H1 (cell line): ENCODE measurements around the gene FNDC3A. TPM values are rescaled to one million over a fixed set of nuclear protein-coding genes. Genes with fewer than 3 reads are reported as not detected.
A peak's percentile ranks its signal among the peaks of the same experiment; 100 is the strongest.

Experiments used
- CTCF ChIA-PET: fragments of 300-600 bp; sonication (Branson Sonifier 250); formaldehyde crosslinking; loops from one replicate; lab custom pipeline; 2021; ENCODE audit not compliant: partially characterized antibody; lab: Charles Lee
- POLR2A ChIA-PET: fragments of 300-600 bp; sonication (Branson Sonifier 250); formaldehyde crosslinking; loops from one replicate; lab custom pipeline; 2021; ENCODE audit warnings: inconsistent platforms; ENCODE audit not compliant: partially characterized antibody; lab: Charles Lee
- DNase-seq, 2 experiments: peaks; one replicate each; pipeline versions ENCODE4 v3.0.0 to v3.0.0-alpha.2; 2010 to 2022; ENCODE audit warnings: low spot score in 2 of 2, low read depth in 1 of 2, mixed read lengths in 1 of 2
- FAIRE-seq: peaks from 2 replicates; lab custom pipeline; 2011; peaks lifted over from hg19 to GRCh38; lab: Jason Lieb, UNC
- H2AFZ ChIP-seq: 2 replicates; pipeline ENCODE4 v1.8.1; 2012; ENCODE audit warnings: low read length, inconsistent platforms
- H2AK5ac ChIP-seq: 2 replicates; pipeline ENCODE4 v1.6.1; 2013; ENCODE audit warnings: low read depth, low read length
- H2BK120ac ChIP-seq: replicated peaks from 2 replicates; pipeline ENCODE3; 2013; ENCODE audit warnings: low read depth, low read length, inconsistent platforms
- H2BK12ac ChIP-seq: 2 replicates; pipeline ENCODE4 v1.6.1; 2013; ENCODE audit warnings: low read depth, low read length
- H2BK15ac ChIP-seq: 2 replicates; pipeline ENCODE4 v1.6.1; 2013; ENCODE audit warnings: low read length
- H2BK20ac ChIP-seq: 2 replicates; pipeline ENCODE4 v1.6.1; 2013; ENCODE audit warnings: low read length
- H2BK5ac ChIP-seq: 2 replicates; pipeline ENCODE4 v1.6.1; 2013; ENCODE audit warnings: low read depth, low read length
- H3K14ac ChIP-seq: 2 replicates; pipeline ENCODE4 v1.6.1; 2013; ENCODE audit warnings: inconsistent platforms; ENCODE audit not compliant: insufficient read length
- H3K18ac ChIP-seq: 2 replicates; pipeline ENCODE4 v1.6.1; 2013; ENCODE audit warnings: low read length; ENCODE audit errors: extremely low read depth
- H3K23ac ChIP-seq: 2 replicates; pipeline ENCODE4 v1.6.1; 2013; ENCODE audit warnings: inconsistent platforms; ENCODE audit not compliant: insufficient read length
- H3K23me2 ChIP-seq: 2 replicates; pipeline ENCODE4 v1.6.1; 2013; ENCODE audit warnings: low read depth, low read length
- H3K27ac ChIP-seq: 2 replicates; pipeline ENCODE4 v1.6.1; 2011; ENCODE audit warnings: low read depth, low read length, inconsistent platforms
- H3K27me3 ChIP-seq, 4 experiments: replicated peaks in 1 of 4; 1 replicate in 1 of 4; 2 replicates in 3 of 4; pipeline versions ENCODE4 v1.6.1 to v1.8.1; 2011 to 2013; ENCODE audit warnings: low read length in 3 of 4, mild to moderate bottlenecking in 3 of 4, inconsistent platforms in 2 of 4, mixed read lengths in 2 of 4, moderate library complexity in 1 of 4; ENCODE audit not compliant: control insufficient read depth in 3 of 4, insufficient read depth in 3 of 4; ENCODE audit errors: extremely low read depth in 1 of 4
- H3K36me3 ChIP-seq, 4 experiments: 2 replicates each; pipeline versions ENCODE4 v1.6.1 to v1.8.1; 2011 to 2013; ENCODE audit warnings: mild to moderate bottlenecking in 4 of 4, low read length in 3 of 4, moderate library complexity in 2 of 4, control low read depth in 1 of 4, inconsistent platforms in 1 of 4; ENCODE audit not compliant: insufficient read depth in 4 of 4, control insufficient read depth in 2 of 4
- H3K4ac ChIP-seq: replicated peaks from 2 replicates; pipeline ENCODE3; 2013; ENCODE audit warnings: low read length, low read depth, mixed read lengths, inconsistent platforms; ENCODE audit not compliant: insufficient read length
- H3K4me1 ChIP-seq, 4 experiments: replicated peaks in 1 of 4; 1 replicate in 1 of 4; 2 replicates in 3 of 4; pipeline versions ENCODE4 v1.6.1 to v1.8.1; 2011 to 2013; ENCODE audit warnings: low read length in 3 of 4, inconsistent platforms in 2 of 4, mixed read lengths in 1 of 4; ENCODE audit not compliant: insufficient read depth in 4 of 4, control insufficient read depth in 3 of 4
- H3K4me2 ChIP-seq, 2 experiments: 2 replicates each; pipeline versions ENCODE4 v1.6.1 to v1.8.1; 2011 to 2013; ENCODE audit warnings: low read depth in 2 of 2, low read length in 2 of 2, control low read depth in 1 of 2, inconsistent platforms in 1 of 2, mild to moderate bottlenecking in 1 of 2; ENCODE audit not compliant: insufficient read depth in 1 of 2
- H3K4me3 ChIP-seq, 4 experiments: fragments of 200-600, 300-600 bp in 1 of 4; sonication (generic), shearing (Covaris generic), sonication (Bioruptor Twin) in 1 of 4; 2 replicates each; pipeline versions ENCODE4 v1.5.1 to v1.8.1; 2011 to 2016; ENCODE audit warnings: low read length in 4 of 4, low read depth in 3 of 4, control low read depth in 2 of 4, inconsistent platforms in 2 of 4, mild to moderate bottlenecking in 2 of 4, mixed read lengths in 1 of 4, moderate library complexity in 1 of 4; ENCODE audit not compliant: insufficient read depth in 2 of 4; ENCODE audit errors: extremely low read depth in 1 of 4
- H3K56ac ChIP-seq: replicated peaks from 2 replicates; pipeline ENCODE3; 2013; ENCODE audit warnings: low read depth, mild to moderate bottlenecking, mixed read lengths, low read length, inconsistent platforms; ENCODE audit not compliant: insufficient read length
- H3K79me1 ChIP-seq: 2 replicates; pipeline ENCODE4 v1.6.1; 2013; ENCODE audit warnings: low read depth, low read length, control low read depth
- H3K79me2 ChIP-seq, 2 experiments: 2 replicates each; pipeline versions ENCODE4 v1.6.1 to v1.8.1; 2012 to 2013; ENCODE audit warnings: low read length in 2 of 2, mild to moderate bottlenecking in 2 of 2, inconsistent platforms in 1 of 2; ENCODE audit not compliant: insufficient read depth in 2 of 2, control insufficient read depth in 1 of 2
- H3K9ac ChIP-seq, 4 experiments: replicated peaks in 1 of 4; 1 replicate in 1 of 4; 2 replicates in 3 of 4; pipeline versions ENCODE4 v1.6.1 to v1.8.1; 2011 to 2013; ENCODE audit warnings: low read depth in 3 of 4, low read length in 3 of 4, control low read depth in 2 of 4, mild to moderate bottlenecking in 2 of 4, moderate library complexity in 2 of 4, inconsistent platforms in 1 of 4; ENCODE audit errors: extremely low read depth in 1 of 4
- H3K9me3 ChIP-seq, 2 experiments: 2 replicates each; pipeline versions ENCODE4 v1.6.1 to v1.8.1; 2012 to 2013; ENCODE audit warnings: mild to moderate bottlenecking in 2 of 2, moderate library complexity in 2 of 2, control low read depth in 1 of 2, inconsistent platforms in 1 of 2, low read depth in 1 of 2, low read length in 1 of 2, mixed read lengths in 1 of 2; ENCODE audit not compliant: insufficient read depth in 2 of 2
- H4K20me1 ChIP-seq, 2 experiments: replicated peaks in 1 of 2; 2 replicates each; pipeline versions ENCODE3 to v1.8.1; 2011 to 2013; ENCODE audit warnings: inconsistent platforms in 2 of 2, low read length in 2 of 2, mild to moderate bottlenecking in 1 of 2; ENCODE audit not compliant: insufficient read depth in 2 of 2, control insufficient read depth in 1 of 2
- H4K5ac ChIP-seq: 2 replicates; pipeline ENCODE4 v1.6.1; 2013; ENCODE audit warnings: low read length, low read depth, mixed read lengths, inconsistent platforms; ENCODE audit not compliant: insufficient read length
- H4K8ac ChIP-seq: 2 replicates; pipeline ENCODE4 v1.8.0; 2013; ENCODE audit warnings: mild to moderate bottlenecking, moderate library complexity, low read length, inconsistent platforms; ENCODE audit not compliant: insufficient read depth; ENCODE audit errors: extremely low read depth
- H4K91ac ChIP-seq: replicated peaks from 2 replicates; pipeline ENCODE3; 2013; ENCODE audit warnings: low read length, mixed read lengths, inconsistent platforms; ENCODE audit not compliant: insufficient read length
- GTF2F1 ChIP-seq: IDR thresholded peaks from 2 replicates; pipeline ENCODE4 v1.6.1; 2012; ENCODE audit warnings: low read depth, low read length, improper control_type of control experiment, borderline replicate concordance
- NANOG ChIP-seq: IDR thresholded peaks from 2 replicates; pipeline ENCODE4 v1.6.1; 2011; ENCODE audit warnings: low read length, low read depth, mild to moderate bottlenecking, inconsistent platforms; ENCODE audit not compliant: insufficient read depth, poor library complexity, severe bottlenecking
- WGBS, 2 experiments: shearing (Covaris generic) in 1 of 2; methylation state at CpG; one replicate each; pipeline versions ENCODE4 v1.1.6 to v1.1.7; 2013 to 2015; ENCODE audit warnings: low lambda C conversion rate in 2 of 2, mixed read lengths in 2 of 2, inconsistent platforms in 1 of 2, low coverage in 1 of 2, missing lambda C conversion rate in 1 of 2; ENCODE audit not compliant: insufficient replicate concordance in 2 of 2, insufficient coverage in 1 of 2, insufficient read length in 1 of 2; ENCODE audit errors: extremely low coverage in 1 of 2, missing lambda C conversion rate in 1 of 2; 5-methylcytosine and 5-hydroxymethylcytosine counted together
- polyA plus RNA-seq, 7 experiments: library from polyadenylated mRNA; depleted of rRNA in 3 of 7; stranded (reverse) in 5 of 7; unstranded in 2 of 7; fragments of >200 nt in 5 of 7; fragments of 200-250 nt in 2 of 7; gene quantifications; 1 replicate in 5 of 7; 2 replicates in 1 of 7; 4 replicates in 1 of 7; pipeline versions ENCODE4 v1.2.1 to v1.2.3, GENCODE V29; 2011 to 2013; ENCODE audit warnings: missing spikeins in 2 of 7, mixed read lengths in 2 of 7
- total RNA-seq: library from RNA; stranded (reverse); fragmentation: NEBNext Ultra II Directional; extraction: Animal tissue kit (Norgen Biotek cat#: 25700); gene quantifications from 2 replicates; pipeline ENCODE4 v1.2.1, GENCODE V29; 2021

Gene FNDC3A
- total and polyA plus RNA-seq, 2 of the 8 experiments (the other 6 are each of a cell fraction or from before 2014, with no cell fraction given), result 14.6 to 26.0 TPM

DNA sequence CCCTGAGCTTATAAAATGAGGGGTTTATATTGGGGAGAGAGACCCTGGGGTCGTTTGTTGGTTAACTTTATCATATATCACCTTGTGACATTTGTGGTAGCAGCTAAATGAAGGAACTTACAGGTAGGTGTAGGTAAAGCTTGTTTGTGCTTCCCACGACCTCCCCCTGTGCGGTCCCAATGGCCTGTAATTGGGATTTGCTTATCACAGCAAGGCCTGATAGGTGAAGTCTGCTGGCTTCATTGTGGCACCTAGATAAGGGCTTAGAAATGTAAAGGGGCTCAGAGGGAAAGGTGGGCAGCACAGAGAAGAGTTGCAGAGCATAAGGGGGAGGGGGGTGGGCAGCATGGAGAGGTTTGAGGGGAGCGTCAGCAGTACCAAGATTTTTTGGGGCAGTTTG, 208.9 kb downstream of the FNDC3A start:
- no peak overlapping the region for H2BK15ac ChIP-seq
- no peak overlapping the region for H2BK20ac ChIP-seq
- 44% methylated on average over 4 of the region's 4 CpGs; no CpG with 5 or more reads in 1 of the 2 experiments for WGBS, 2 experiments
- no peak overlapping the region for H3K23ac ChIP-seq
- no peaks in the 10 kb centered on the region for H3K79me2 ChIP-seq
- no peak overlapping the region for H2AK5ac ChIP-seq
- no peaks in the 10 kb centered on the region; a peak in 1 of 7 replicates for H3K27me3 ChIP-seq
- no peak overlapping the region for H4K91ac ChIP-seq
- no peak overlapping the region for H3K56ac ChIP-seq
- no peaks in the 10 kb centered on the region for H3K79me1 ChIP-seq
- no peaks in the 10 kb centered on the region for H3K9me3 ChIP-seq
- no peak overlapping the region for H2BK5ac ChIP-seq
- no peak overlapping the region for H3K4ac ChIP-seq
- no peak overlapping the region for H4K5ac ChIP-seq
- no peak overlapping the region for H2BK12ac ChIP-seq
- peak overlapping the region in 1 of 2 experiments; percentile 52; a peak in 2 of 4 replicates for H3K4me2 ChIP-seq
- no peak for TF ChIP-seq GTF2F1
- peak; percentile 16 for TF ChIP-seq NANOG
- no peak overlapping the region for H3K27ac ChIP-seq
- no peak for FAIRE-seq
- CTCF ChIA-PET, result no interaction called here
- POLR2A ChIA-PET, result no interaction called here
- peak in 1 of 2 experiments; percentile 15 for DNase-seq
- H3K18ac ChIP-seq, result no peak overlapping the region
- no peaks in the 10 kb centered on the region for H3K23me2 ChIP-seq
- no peak overlapping the region for H2BK120ac ChIP-seq
- H3K14ac ChIP-seq, result no peak overlapping the region
- H3K4me1 ChIP-seq, result peaks cover 0 to 6% (median 4%) of the 10 kb centered on the region in 4 experiments; a peak in 5 of 7 replicates
- peaks cover 3 to 36% (median 21%) of the 10 kb centered on the region in 4 experiments; a peak in 6 of 8 replicates for H3K36me3 ChIP-seq
- peaks cover 0 to 2% of the 10 kb centered on the region in 2 experiments for H4K20me1 ChIP-seq
- no peak overlapping the region for H2AFZ ChIP-seq
- H3K4me3 ChIP-seq, result no peak overlapping the region; a peak in 1 of 8 replicates
- no peak overlapping the region for H3K9ac ChIP-seq
- H4K8ac ChIP-seq, result no peak overlapping the region
